Panc1 (cell line): Measurements from ENCODE around the gene FBLN2. TPM values are rescaled to one million over a fixed set of nuclear protein-coding genes. Genes with fewer than 3 reads are reported as not detected.

Experiments used
- ATAC-seq: fragments of 200-7000 bp; cut with Tn5 transposase; 2 replicates; pipeline ENCODE4 v1.9.1; 2020; ENCODE audit warnings: mild to moderate bottlenecking, moderate library complexity
- BruUV-seq: library from RNA; stranded (reverse); fragments of 400-500 nt; replicated peaks from 2 replicates; lab custom pipeline; 2021; lab: Mats Ljungman, UMichigan
- CTCF ChIA-PET: fragments of 300-600 bp; sonication (Branson Sonifier 250); formaldehyde crosslinking; loops from one replicate; lab custom pipeline; 2022; ENCODE audit warnings: antibody characterized with exemption; lab: Charles Lee
- POLR2A ChIA-PET: fragments of 300-600 bp; sonication (Branson Sonifier 250); formaldehyde crosslinking; loops from one replicate; lab custom pipeline; 2022; ENCODE audit warnings: antibody characterized with exemption; lab: Charles Lee
- DNase-seq: peaks from one replicate; pipeline ENCODE4 v3.0.0-alpha.2; 2010; ENCODE audit warnings: low read depth, low spot score
- H3K27ac ChIP-seq: 2 replicates; pipeline ENCODE4 v1.5.1; 2011; ENCODE audit warnings: mild to moderate bottlenecking, low read length, inconsistent platforms
- H3K27me3 ChIP-seq: fragments of 200-500 bp; sonication (Bioruptor generic); 2 replicates; pipeline ENCODE4 v1.6.0; 2014; ENCODE audit warnings: low read length, inconsistent platforms; ENCODE audit not compliant: control insufficient read depth, insufficient read depth
- H3K36me3 ChIP-seq: fragments of 200-500 bp; sonication (Bioruptor generic); 2 replicates; pipeline ENCODE4 v1.5.1; 2014; ENCODE audit warnings: inconsistent platforms, mild to moderate bottlenecking, low read length, moderate library complexity; ENCODE audit not compliant: control insufficient read depth, insufficient read depth
- H3K4me1 ChIP-seq: 2 replicates; pipeline ENCODE4 v1.5.1; 2011; ENCODE audit warnings: inconsistent platforms, mild to moderate bottlenecking, low read length, moderate library complexity; ENCODE audit not compliant: control insufficient read depth, insufficient read depth
- H3K4me3 ChIP-seq, 2 experiments: 2 replicates each; pipeline ENCODE4 v1.5.1; 2011 to 2012; ENCODE audit warnings: low read depth in 2 of 2, low read length in 2 of 2, mild to moderate bottlenecking in 2 of 2, inconsistent platforms in 1 of 2, moderate library complexity in 1 of 2
- H3K9me3 ChIP-seq: fragments of 200-500 bp; sonication (Bioruptor generic); 2 replicates; pipeline ENCODE4 v1.5.1; 2014; ENCODE audit warnings: low read depth, mild to moderate bottlenecking, inconsistent platforms, low read length, moderate library complexity; ENCODE audit not compliant: control insufficient read depth, insufficient read depth
- POLR2AphosphoS5 ChIP-seq: IDR thresholded peaks from 2 replicates; pipeline ENCODE4 v1.6.1; 2012; ENCODE audit warnings: mild to moderate bottlenecking, low read depth, low read length, moderate library complexity
- SIN3A ChIP-seq: IDR thresholded peaks from 2 replicates; pipeline ENCODE4 v1.6.1; 2012; ENCODE audit warnings: low read depth, mild to moderate bottlenecking, low read length, moderate library complexity, borderline replicate concordance; ENCODE audit not compliant: insufficient read depth
- TCF7L2 ChIP-seq: IDR thresholded peaks from 2 replicates; pipeline ENCODE4 v1.6.1; 2011; ENCODE audit warnings: mild to moderate bottlenecking, low read depth, low read length, inconsistent platforms
- in situ Hi-C: cut with HindIII; loops from 2 replicates; pipeline ENCODE4 v1.10.0; 2016; ENCODE audit warnings: low sequenced_read_pairs, low pct_unique_long_range_greater_than_20kb
- intact Hi-C: fragments of 100-400 bp; cut with micrococcal nuclease; formaldehyde crosslinking; loops from one replicate; pipeline ENCODE4 v1.10.0; 2022; ENCODE audit not compliant: unreplicated experiment
- total RNA-seq: library from RNA; stranded (reverse); gene quantifications from one replicate; pipeline ENCODE4 v1.2.1, GENCODE V29; 2021; ENCODE audit not compliant: unreplicated experiment
- TF ChIP-seq, protein P1 (sequence below): fragments of 450-650 bp; IDR thresholded peaks from 2 replicates; pipeline ENCODE4 v1.5.1; 2017; ENCODE audit warnings: mild to moderate bottlenecking
- TF ChIP-seq, protein P2 (sequence below), 2 experiments: IDR thresholded peaks; 2 replicates each; pipeline ENCODE4 v1.6.1; 2011 to 2012; ENCODE audit warnings: low read depth in 2 of 2, control low read depth in 1 of 2, low read length in 1 of 2, mild to moderate bottlenecking in 1 of 2, moderate library complexity in 1 of 2; ENCODE audit not compliant: insufficient read depth in 1 of 2

The FBLN2 gene
- total RNA-seq, 1 experiment from 2014 or later = 0.44 TPM

- no peak for ATAC-seq
- Histone ChIP-seq H3K27me3 (no peaks in the 10 kb centered on the region), H3K9me3 (no peaks in the 10 kb centered on the region), H3K4me3 (no peak overlapping the region), H3K27ac (no peak overlapping the region), H3K36me3 (no peaks in the 10 kb centered on the region), H3K4me1 (no peaks in the 10 kb centered on the region)
- in situ Hi-C loops (no loop called here), intact Hi-C loops (no loop called here)
- POLR2A ChIA-PET = interaction anchor here (0.7 kb wide), 1 partner anchor 122 kb away, joined by 4 read pairs; no protein-coding TSS in a partner anchor
- TF ChIP-seq, protein P1, sequence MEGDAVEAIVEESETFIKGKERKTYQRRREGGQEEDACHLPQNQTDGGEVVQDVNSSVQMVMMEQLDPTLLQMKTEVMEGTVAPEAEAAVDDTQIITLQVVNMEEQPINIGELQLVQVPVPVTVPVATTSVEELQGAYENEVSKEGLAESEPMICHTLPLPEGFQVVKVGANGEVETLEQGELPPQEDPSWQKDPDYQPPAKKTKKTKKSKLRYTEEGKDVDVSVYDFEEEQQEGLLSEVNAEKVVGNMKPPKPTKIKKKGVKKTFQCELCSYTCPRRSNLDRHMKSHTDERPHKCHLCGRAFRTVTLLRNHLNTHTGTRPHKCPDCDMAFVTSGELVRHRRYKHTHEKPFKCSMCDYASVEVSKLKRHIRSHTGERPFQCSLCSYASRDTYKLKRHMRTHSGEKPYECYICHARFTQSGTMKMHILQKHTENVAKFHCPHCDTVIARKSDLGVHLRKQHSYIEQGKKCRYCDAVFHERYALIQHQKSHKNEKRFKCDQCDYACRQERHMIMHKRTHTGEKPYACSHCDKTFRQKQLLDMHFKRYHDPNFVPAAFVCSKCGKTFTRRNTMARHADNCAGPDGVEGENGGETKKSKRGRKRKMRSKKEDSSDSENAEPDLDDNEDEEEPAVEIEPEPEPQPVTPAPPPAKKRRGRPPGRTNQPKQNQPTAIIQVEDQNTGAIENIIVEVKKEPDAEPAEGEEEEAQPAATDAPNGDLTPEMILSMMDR = no peak
- TF ChIP-seq TCF7L2 (no peak), POLR2AphosphoS5 (no peak), SIN3A (no peak)
- TF ChIP-seq, protein P2, sequence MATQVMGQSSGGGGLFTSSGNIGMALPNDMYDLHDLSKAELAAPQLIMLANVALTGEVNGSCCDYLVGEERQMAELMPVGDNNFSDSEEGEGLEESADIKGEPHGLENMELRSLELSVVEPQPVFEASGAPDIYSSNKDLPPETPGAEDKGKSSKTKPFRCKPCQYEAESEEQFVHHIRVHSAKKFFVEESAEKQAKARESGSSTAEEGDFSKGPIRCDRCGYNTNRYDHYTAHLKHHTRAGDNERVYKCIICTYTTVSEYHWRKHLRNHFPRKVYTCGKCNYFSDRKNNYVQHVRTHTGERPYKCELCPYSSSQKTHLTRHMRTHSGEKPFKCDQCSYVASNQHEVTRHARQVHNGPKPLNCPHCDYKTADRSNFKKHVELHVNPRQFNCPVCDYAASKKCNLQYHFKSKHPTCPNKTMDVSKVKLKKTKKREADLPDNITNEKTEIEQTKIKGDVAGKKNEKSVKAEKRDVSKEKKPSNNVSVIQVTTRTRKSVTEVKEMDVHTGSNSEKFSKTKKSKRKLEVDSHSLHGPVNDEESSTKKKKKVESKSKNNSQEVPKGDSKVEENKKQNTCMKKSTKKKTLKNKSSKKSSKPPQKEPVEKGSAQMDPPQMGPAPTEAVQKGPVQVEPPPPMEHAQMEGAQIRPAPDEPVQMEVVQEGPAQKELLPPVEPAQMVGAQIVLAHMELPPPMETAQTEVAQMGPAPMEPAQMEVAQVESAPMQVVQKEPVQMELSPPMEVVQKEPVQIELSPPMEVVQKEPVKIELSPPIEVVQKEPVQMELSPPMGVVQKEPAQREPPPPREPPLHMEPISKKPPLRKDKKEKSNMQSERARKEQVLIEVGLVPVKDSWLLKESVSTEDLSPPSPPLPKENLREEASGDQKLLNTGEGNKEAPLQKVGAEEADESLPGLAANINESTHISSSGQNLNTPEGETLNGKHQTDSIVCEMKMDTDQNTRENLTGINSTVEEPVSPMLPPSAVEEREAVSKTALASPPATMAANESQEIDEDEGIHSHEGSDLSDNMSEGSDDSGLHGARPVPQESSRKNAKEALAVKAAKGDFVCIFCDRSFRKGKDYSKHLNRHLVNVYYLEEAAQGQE (IDR thresholded peaks at IDR 0.05; ENCODE audit: insufficient read depth in 1 of 2, low read depth in 2 of 2, low read length in 1 of 2) = no peak
- no peak for DNase-seq
- no TSS peak for BruUV-seq
- CTCF ChIA-PET = interaction anchor here (0.6 kb wide), 1 partner anchor 30 kb away, joined by 11 read pairs; no protein-coding TSS in a partner anchor
These were observed 32.9 kb upstream of the FBLN2 start for GRCh38 chr3:13515786-13516759.

DNA sequence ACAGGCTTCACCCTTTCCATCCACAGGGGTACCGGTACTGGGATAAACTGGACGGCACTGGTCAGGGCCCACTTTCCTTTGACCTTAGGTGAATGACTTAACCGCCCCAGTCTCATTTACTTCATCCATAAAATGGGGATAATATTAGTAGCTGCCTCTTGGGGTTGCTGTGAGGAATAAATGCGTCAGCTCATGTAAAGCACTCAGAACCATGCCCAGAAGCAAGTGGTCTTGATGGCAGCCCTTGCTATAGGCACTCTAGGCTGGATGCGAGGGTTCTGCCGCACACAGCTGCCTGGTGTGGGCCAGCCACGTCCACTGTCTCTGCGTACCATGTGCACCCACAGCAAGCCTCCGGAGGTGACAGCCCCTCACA is 32.2 kb upstream of the FBLN2 start:
- ATAC-seq (no peak), DNase-seq (no peak)
- Histone ChIP-seq H3K4me3 (no peak overlapping the region), H3K27me3 (no peaks in the 10 kb centered on the region), H3K9me3 (no peaks in the 10 kb centered on the region), H3K4me1 (no peaks in the 10 kb centered on the region), H3K27ac (no peak overlapping the region), H3K36me3 (no peaks in the 10 kb centered on the region)
- POLR2A ChIA-PET = no interaction called here
- in situ Hi-C loops (no loop called here), intact Hi-C loops (no loop called here)
- BruUV-seq = no TSS peak
- CTCF ChIA-PET = no interaction called here
- TF ChIP-seq POLR2AphosphoS5 (no peak), SIN3A (no peak), TCF7L2 (no peak)
- TF ChIP-seq, protein P2 (IDR thresholded peaks at IDR 0.05; ENCODE audit: insufficient read depth in 1 of 2, low read depth in 2 of 2, low read length in 1 of 2) = no peak
- TF ChIP-seq, protein P1 = no peak
